K562 (cell line): ENCODE results near the gene ZMYND8. TPM values are rescaled to one million over a fixed set of nuclear protein-coding genes. Genes with fewer than 3 reads are reported as not detected.

Experiments
- BRCA1 ChIP-seq, 2 experiments: fragments of 450-650 bp in 1 of 2; sonication (generic) in 1 of 2; formaldehyde crosslinking in 1 of 2; IDR thresholded peaks; 2 replicates each; pipeline versions ENCODE4 v1.5.0 to v1.6.1; 2017 to 2020; ENCODE audit warnings: mild to moderate bottlenecking in 1 of 2, missing genetic modification reagents in 1 of 2
- GABPA ChIP-seq: fragments of 200-800 bp; sonication (Bioruptor generic); conservative IDR thresholded peaks from 2 replicates; pipeline ENCODE4 v1.6.1; 2016; ENCODE audit warnings: low read depth, missing genetic modification characterization, missing compliant biosample characterization
- RAD21 ChIP-seq, 2 experiments: fragments of 250-450 bp in 1 of 2; fragments of 450-650 bp in 1 of 2; sonication (Bioruptor Pico) in 1 of 2; formaldehyde crosslinking in 1 of 2; IDR thresholded peaks in 1 of 2; conservative IDR thresholded peaks in 1 of 2; 2 replicates each; pipeline versions ENCODE4 v1.4.0 to v1.8.0; 2020 to 2022; ENCODE audit warnings: mild to moderate bottlenecking in 2 of 2, moderate library complexity in 1 of 2
- RFX5 ChIP-seq: IDR thresholded peaks from 2 replicates; pipeline ENCODE4 v1.6.1; 2011; ENCODE audit warnings: low read depth, mild to moderate bottlenecking, improper control_type of control experiment, low read length
- RFX7 ChIP-seq: fragments of 250-450 bp; sonication (Bioruptor Pico); IDR thresholded peaks from 2 replicates; pipeline ENCODE4 v1.5.1; 2021; ENCODE audit warnings: mild to moderate bottlenecking
- RHOXF2B ChIP-seq: fragments of 250-450 bp; sonication (Bioruptor Pico); conservative IDR thresholded peaks from 2 replicates; pipeline ENCODE4 v1.5.1; 2021
- SIN3B ChIP-seq: fragments of 450-650 bp; IDR thresholded peaks from 2 replicates; pipeline ENCODE4 v1.6.1; 2017; ENCODE audit warnings: low read depth, mild to moderate bottlenecking, moderate library complexity
- SMAD4 ChIP-seq: fragments of 250-450 bp; sonication (Bioruptor Pico); conservative IDR thresholded peaks from 2 replicates; pipeline ENCODE4 v1.8.0; 2021; ENCODE audit warnings: inconsistent platforms, mild to moderate bottlenecking, moderate library complexity
- SNRNP70 ChIP-seq: fragments of 200-400 bp; formaldehyde crosslinking; optimal IDR thresholded peaks from 2 replicates; pipeline ENCODE3; 2017; ENCODE audit warnings: low read depth, low read length
- TOE1 ChIP-seq, 2 experiments: fragments of 450-650 bp in 1 of 2; sonication (generic) in 1 of 2; formaldehyde crosslinking in 1 of 2; IDR thresholded peaks; 2 replicates each; pipeline versions ENCODE4 v1.7.1 to v1.8.0; 2016 to 2022; ENCODE audit warnings: borderline replicate concordance in 2 of 2, mild to moderate bottlenecking in 2 of 2, antibody characterized with exemption in 1 of 2, inconsistent platforms in 1 of 2, low read depth in 1 of 2, missing genetic modification reagents in 1 of 2, moderate library complexity in 1 of 2
- WHSC1 ChIP-seq: IDR thresholded peaks from one replicate; pipeline ENCODE4 v1.6.1; 2012; ENCODE audit warnings: low read length, control low read depth, inconsistent platforms
- ZNF583 ChIP-seq: fragments of 250-450 bp; sonication (Bioruptor Pico); IDR thresholded peaks from 2 replicates; pipeline ENCODE4 v1.4.0; 2020
- ZNF584 ChIP-seq: fragments of 200-800 bp; sonication (Bioruptor generic); IDR thresholded peaks from 2 replicates; pipeline ENCODE4 v1.6.1; 2016; ENCODE audit warnings: low read depth, mild to moderate bottlenecking, missing genetic modification characterization, missing compliant biosample characterization
- polyA plus RNA-seq, 8 experiments: library from polyadenylated mRNA; depleted of rRNA in 4 of 8; stranded (reverse) in 5 of 8; unstranded in 3 of 8; fragments of >200 nt; fragmentation: Nextera tagmentation in 2 of 8; fragmentation: Illumina TruSeq in 1 of 8; extraction: Ambion mirVana in 2 of 8; extraction: Trizol in 1 of 8; gene quantifications; 2 replicates each; pipeline versions ENCODE4 v1.2.1 to v1.2.3, GENCODE V29; 2011 to 2014; ENCODE audit warnings: inconsistent platforms in 1 of 8, missing spikeins in 1 of 8
- total RNA-seq, 7 experiments: library from RNA; depleted of rRNA in 6 of 7; stranded (reverse); fragments of >200 nt in 6 of 7; fragmentation: Illumina TruSeq in 2 of 7; extraction: Trizol in 2 of 7; gene quantifications; 2 replicates each; pipeline versions ENCODE4 v1.2.1 to v1.2.3, GENCODE V29; 2011 to 2021; ENCODE audit warnings: low replicate concordance in 1 of 7
- TF ChIP-seq, protein P1 (sequence below): fragments of 250-450 bp; sonication (Bioruptor Pico); IDR thresholded peaks from 2 replicates; pipeline ENCODE4 v1.8.0; 2021; ENCODE audit warnings: mild to moderate bottlenecking, moderate library complexity
- TF ChIP-seq, protein P2 (sequence below): fragments of 450-650 bp; formaldehyde crosslinking; IDR thresholded peaks from 2 replicates; pipeline ENCODE4 v1.4.0; 2020; ENCODE audit warnings: mild to moderate bottlenecking, moderate library complexity
- TF ChIP-seq, protein P3 (sequence below), 2 experiments: IDR thresholded peaks in 1 of 2; conservative IDR thresholded peaks in 1 of 2; 2 replicates each; pipeline ENCODE4 v1.6.1; 2016; ENCODE audit warnings: low read depth in 2 of 2, mild to moderate bottlenecking in 1 of 2, missing compliant biosample characterization in 1 of 2, missing genetic modification characterization in 1 of 2, moderate library complexity in 1 of 2
- TF ChIP-seq, protein P4 (sequence below): fragments of 250-450 bp; sonication (Bioruptor Pico); IDR thresholded peaks from 2 replicates; pipeline ENCODE4 v1.5.0; 2021
- TF ChIP-seq, protein P5 (sequence below): fragments of 250-450 bp; sonication (Bioruptor Pico); IDR thresholded peaks from 2 replicates; pipeline ENCODE4 v1.5.0; 2021; ENCODE audit warnings: mild to moderate bottlenecking, borderline replicate concordance

The ZMYND8 gene
- total and polyA plus RNA-seq, 9 of the 15 experiments (the other 6 are each of a cell fraction or from before 2014, with no cell fraction given), result 31.8 to 148 (median 71.9) TPM

DNA sequence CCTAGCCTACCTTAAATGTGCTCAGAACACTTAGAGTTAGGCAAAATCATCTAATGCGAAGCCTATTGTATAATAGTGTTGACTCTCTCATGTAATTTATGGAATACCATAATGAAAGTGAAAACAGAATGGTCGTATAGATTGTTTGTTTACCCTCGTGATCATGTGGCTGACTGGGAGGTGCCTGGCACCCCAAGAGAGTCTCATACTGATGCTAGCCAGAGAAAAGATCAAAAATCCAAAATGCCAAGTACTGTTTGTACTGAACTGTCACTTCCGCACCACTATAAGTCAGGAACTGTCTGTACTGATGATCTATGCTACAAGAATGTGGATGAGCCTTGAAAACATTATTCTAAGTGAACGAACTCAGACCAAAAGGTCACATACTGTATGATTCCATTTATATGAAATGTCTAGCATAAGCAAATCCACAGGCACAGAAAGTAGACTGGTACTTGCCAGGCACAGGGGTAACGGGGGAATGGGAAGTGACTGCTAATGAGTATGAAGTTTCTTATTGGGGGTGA is 22.4 kb downstream of the ZMYND8 start (continued):
- TF ChIP-seq, protein P1, sequence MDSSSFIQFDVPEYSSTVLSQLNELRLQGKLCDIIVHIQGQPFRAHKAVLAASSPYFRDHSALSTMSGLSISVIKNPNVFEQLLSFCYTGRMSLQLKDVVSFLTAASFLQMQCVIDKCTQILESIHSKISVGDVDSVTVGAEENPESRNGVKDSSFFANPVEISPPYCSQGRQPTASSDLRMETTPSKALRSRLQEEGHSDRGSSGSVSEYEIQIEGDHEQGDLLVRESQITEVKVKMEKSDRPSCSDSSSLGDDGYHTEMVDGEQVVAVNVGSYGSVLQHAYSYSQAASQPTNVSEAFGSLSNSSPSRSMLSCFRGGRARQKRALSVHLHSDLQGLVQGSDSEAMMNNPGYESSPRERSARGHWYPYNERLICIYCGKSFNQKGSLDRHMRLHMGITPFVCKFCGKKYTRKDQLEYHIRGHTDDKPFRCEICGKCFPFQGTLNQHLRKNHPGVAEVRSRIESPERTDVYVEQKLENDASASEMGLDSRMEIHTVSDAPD (CRISPR knock-in tag), result no peak
- TF ChIP-seq SNRNP70 (no peak), BRCA1 (IDR thresholded peaks at IDR 0.05) (no peak), BRCA1 (CRISPR knock-in tag; IDR thresholded peaks at IDR 0.05) (no peak), WHSC1 (no peak), TOE1 (IDR thresholded peaks at IDR 0.05; ENCODE audit: borderline replicate concordance) (peak; percentile 43; the same call in 1 of the 2 replicates), TOE1 (CRISPR knock-in tag; IDR thresholded peaks at IDR 0.05; ENCODE audit: borderline replicate concordance, low read depth) (no peak), SIN3B (no peak), RHOXF2B (no peak), ZNF584 (CRISPR knock-in tag) (no peak), RFX7 (CRISPR knock-in tag) (no peak), RAD21 (CRISPR knock-in tag; conservative IDR thresholded peaks at IDR 0.05 in 1 of 2, IDR thresholded peaks at IDR 0.05 in 1 of 2) (no peak), GABPA (no peak), SMAD4 (no peak), RFX5 (no peak), ZNF583 (no peak)
- TF ChIP-seq, protein P2, sequence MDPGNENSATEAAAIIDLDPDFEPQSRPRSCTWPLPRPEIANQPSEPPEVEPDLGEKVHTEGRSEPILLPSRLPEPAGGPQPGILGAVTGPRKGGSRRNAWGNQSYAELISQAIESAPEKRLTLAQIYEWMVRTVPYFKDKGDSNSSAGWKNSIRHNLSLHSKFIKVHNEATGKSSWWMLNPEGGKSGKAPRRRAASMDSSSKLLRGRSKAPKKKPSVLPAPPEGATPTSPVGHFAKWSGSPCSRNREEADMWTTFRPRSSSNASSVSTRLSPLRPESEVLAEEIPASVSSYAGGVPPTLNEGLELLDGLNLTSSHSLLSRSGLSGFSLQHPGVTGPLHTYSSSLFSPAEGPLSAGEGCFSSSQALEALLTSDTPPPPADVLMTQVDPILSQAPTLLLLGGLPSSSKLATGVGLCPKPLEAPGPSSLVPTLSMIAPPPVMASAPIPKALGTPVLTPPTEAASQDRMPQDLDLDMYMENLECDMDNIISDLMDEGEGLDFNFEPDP (CRISPR knock-in tag), result no peak
- TF ChIP-seq, protein P3, sequence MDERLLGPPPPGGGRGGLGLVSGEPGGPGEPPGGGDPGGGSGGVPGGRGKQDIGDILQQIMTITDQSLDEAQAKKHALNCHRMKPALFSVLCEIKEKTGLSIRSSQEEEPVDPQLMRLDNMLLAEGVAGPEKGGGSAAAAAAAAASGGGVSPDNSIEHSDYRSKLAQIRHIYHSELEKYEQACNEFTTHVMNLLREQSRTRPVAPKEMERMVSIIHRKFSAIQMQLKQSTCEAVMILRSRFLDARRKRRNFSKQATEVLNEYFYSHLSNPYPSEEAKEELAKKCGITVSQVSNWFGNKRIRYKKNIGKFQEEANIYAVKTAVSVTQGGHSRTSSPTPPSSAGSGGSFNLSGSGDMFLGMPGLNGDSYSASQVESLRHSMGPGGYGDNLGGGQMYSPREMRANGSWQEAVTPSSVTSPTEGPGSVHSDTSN (CRISPR knock-in tag; IDR thresholded peaks at IDR 0.05; ENCODE audit: low read depth), result no peak
- TF ChIP-seq, protein P3 (tag; conservative IDR thresholded peaks at IDR 0.05; ENCODE audit: low read depth), result peak; percentile 55; the same call in 1 of the 2 replicates
- TF ChIP-seq, protein P4, sequence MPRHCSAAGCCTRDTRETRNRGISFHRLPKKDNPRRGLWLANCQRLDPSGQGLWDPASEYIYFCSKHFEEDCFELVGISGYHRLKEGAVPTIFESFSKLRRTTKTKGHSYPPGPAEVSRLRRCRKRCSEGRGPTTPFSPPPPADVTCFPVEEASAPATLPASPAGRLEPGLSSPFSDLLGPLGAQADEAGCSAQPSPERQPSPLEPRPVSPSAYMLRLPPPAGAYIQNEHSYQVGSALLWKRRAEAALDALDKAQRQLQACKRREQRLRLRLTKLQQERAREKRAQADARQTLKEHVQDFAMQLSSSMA (CRISPR knock-in tag), result no peak
- TF ChIP-seq, protein P5, sequence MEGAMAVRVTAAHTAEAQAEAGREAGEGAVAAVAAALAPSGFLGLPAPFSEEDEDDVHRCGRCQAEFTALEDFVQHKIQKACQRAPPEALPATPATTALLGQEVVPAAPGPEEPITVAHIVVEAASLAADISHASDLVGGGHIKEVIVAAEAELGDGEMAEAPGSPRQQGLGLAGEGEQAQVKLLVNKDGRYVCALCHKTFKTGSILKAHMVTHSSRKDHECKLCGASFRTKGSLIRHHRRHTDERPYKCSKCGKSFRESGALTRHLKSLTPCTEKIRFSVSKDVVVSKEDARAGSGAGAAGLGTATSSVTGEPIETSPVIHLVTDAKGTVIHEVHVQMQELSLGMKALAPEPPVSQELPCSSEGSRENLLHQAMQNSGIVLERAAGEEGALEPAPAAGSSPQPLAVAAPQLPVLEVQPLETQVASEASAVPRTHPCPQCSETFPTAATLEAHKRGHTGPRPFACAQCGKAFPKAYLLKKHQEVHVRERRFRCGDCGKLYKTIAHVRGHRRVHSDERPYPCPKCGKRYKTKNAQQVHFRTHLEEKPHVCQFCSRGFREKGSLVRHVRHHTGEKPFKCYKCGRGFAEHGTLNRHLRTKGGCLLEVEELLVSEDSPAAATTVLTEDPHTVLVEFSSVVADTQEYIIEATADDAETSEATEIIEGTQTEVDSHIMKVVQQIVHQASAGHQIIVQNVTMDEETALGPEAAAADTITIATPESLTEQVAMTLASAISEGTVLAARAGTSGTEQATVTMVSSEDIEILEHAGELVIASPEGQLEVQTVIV, result no peak
